ENCODE results near the gene KDM3B.

Gene KDM3B

DNA sequence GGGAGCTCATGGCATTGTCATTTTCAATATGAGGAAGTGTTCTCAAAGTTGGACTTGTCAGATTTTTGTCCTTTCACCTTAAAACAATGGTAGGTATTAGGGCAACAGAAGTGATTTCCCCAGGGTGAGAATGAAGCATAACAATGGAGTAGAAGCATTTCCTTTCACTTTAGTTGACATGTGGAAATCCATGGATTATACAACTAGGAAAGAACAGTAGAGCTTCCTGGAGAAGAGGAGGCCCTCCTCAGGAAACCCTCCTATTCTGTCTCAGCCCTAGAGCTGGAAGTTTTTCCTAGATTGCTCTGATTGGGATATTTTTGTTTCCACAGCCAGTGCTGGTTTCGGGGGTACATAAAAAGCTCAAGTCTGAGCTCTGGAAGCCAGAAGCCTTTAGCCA is 72.6 kb downstream of the KDM3B start:
- TF ChIP-seq CREB1 (IDR thresholded peaks at IDR 0.05; ENCODE audit: low read depth) (no peak), NFIC (IDR thresholded peaks at IDR 0.05) (no peak), ZBTB7A (IDR thresholded peaks at IDR 0.05; ENCODE audit: low read depth) (no peak), CEBPB (IDR thresholded peaks at IDR 0.05) (no peak), RAD21 (IDR thresholded peaks at IDR 0.05; ENCODE audit: low read depth) (no peak), TAF1 (IDR thresholded peaks at IDR 0.05; ENCODE audit: low read depth) (no peak), YY1 (IDR thresholded peaks at IDR 0.05; ENCODE audit: low read depth) (no peak), TEAD4 (IDR thresholded peaks at IDR 0.05) (no peak), FOXM1 (IDR thresholded peaks at IDR 0.05; ENCODE audit: borderline replicate concordance, low read depth) (no peak), EGR1 (IDR thresholded peaks at IDR 0.05) (no peak)
- TF ChIP-seq, protein P1, sequence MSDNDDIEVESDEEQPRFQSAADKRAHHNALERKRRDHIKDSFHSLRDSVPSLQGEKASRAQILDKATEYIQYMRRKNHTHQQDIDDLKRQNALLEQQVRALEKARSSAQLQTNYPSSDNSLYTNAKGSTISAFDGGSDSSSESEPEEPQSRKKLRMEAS (IDR thresholded peaks at IDR 0.05), result no peak
- TF ChIP-seq, protein P2, sequence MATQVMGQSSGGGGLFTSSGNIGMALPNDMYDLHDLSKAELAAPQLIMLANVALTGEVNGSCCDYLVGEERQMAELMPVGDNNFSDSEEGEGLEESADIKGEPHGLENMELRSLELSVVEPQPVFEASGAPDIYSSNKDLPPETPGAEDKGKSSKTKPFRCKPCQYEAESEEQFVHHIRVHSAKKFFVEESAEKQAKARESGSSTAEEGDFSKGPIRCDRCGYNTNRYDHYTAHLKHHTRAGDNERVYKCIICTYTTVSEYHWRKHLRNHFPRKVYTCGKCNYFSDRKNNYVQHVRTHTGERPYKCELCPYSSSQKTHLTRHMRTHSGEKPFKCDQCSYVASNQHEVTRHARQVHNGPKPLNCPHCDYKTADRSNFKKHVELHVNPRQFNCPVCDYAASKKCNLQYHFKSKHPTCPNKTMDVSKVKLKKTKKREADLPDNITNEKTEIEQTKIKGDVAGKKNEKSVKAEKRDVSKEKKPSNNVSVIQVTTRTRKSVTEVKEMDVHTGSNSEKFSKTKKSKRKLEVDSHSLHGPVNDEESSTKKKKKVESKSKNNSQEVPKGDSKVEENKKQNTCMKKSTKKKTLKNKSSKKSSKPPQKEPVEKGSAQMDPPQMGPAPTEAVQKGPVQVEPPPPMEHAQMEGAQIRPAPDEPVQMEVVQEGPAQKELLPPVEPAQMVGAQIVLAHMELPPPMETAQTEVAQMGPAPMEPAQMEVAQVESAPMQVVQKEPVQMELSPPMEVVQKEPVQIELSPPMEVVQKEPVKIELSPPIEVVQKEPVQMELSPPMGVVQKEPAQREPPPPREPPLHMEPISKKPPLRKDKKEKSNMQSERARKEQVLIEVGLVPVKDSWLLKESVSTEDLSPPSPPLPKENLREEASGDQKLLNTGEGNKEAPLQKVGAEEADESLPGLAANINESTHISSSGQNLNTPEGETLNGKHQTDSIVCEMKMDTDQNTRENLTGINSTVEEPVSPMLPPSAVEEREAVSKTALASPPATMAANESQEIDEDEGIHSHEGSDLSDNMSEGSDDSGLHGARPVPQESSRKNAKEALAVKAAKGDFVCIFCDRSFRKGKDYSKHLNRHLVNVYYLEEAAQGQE (IDR thresholded peaks at IDR 0.05; ENCODE audit: low read depth), result no peak
- TF ChIP-seq, protein P3, sequence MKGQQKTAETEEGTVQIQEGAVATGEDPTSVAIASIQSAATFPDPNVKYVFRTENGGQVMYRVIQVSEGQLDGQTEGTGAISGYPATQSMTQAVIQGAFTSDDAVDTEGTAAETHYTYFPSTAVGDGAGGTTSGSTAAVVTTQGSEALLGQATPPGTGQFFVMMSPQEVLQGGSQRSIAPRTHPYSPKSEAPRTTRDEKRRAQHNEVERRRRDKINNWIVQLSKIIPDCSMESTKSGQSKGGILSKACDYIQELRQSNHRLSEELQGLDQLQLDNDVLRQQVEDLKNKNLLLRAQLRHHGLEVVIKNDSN (IDR thresholded peaks at IDR 0.05), result no peak

DNA sequence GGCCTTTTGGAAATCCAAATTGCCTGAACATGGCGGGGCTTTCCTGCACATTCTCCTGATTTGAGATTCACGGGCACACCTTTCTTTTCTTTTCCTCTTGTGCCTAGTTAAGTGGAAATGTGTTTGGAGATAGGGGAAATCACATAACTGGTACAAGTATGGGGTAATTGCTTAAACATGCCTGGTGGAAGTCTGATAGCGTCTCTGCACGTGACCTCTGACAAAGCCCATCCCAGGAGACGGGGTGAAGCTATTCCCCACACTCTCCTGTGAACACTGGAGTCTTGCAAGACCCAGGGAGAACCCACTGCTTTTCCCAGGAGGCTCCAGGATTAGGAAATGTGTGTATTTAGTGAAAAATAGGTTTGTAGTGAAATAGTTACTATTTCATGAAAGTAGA is 83.5 kb downstream of the KDM3B start:
- TF ChIP-seq EP300 (IDR thresholded peaks at IDR 0.05; ENCODE audit: borderline replicate concordance), result no peak
- TF ChIP-seq, protein P1 (IDR thresholded peaks at IDR 0.05), result no peak
- no peak for TF ChIP-seq EGR1 (IDR thresholded peaks at IDR 0.05)
- no peak for TF ChIP-seq CREB1 (IDR thresholded peaks at IDR 0.05; ENCODE audit: low read depth)
- TF ChIP-seq TEAD4 (IDR thresholded peaks at IDR 0.05), result no peak
- TF ChIP-seq, protein P3 (IDR thresholded peaks at IDR 0.05), result no peak
- no peak for TF ChIP-seq ZBTB7A (IDR thresholded peaks at IDR 0.05; ENCODE audit: low read depth)
- no peak for TF ChIP-seq FOXM1 (IDR thresholded peaks at IDR 0.05; ENCODE audit: borderline replicate concordance, low read depth)
- TF ChIP-seq NFIC (IDR thresholded peaks at IDR 0.05), result no peak
- no peak for TF ChIP-seq CEBPB (IDR thresholded peaks at IDR 0.05)
- TF ChIP-seq TAF1 (IDR thresholded peaks at IDR 0.05; ENCODE audit: low read depth), result no peak
- TF ChIP-seq TCF12 (IDR thresholded peaks at IDR 0.05; ENCODE audit: low read depth), result no peak

DNA sequence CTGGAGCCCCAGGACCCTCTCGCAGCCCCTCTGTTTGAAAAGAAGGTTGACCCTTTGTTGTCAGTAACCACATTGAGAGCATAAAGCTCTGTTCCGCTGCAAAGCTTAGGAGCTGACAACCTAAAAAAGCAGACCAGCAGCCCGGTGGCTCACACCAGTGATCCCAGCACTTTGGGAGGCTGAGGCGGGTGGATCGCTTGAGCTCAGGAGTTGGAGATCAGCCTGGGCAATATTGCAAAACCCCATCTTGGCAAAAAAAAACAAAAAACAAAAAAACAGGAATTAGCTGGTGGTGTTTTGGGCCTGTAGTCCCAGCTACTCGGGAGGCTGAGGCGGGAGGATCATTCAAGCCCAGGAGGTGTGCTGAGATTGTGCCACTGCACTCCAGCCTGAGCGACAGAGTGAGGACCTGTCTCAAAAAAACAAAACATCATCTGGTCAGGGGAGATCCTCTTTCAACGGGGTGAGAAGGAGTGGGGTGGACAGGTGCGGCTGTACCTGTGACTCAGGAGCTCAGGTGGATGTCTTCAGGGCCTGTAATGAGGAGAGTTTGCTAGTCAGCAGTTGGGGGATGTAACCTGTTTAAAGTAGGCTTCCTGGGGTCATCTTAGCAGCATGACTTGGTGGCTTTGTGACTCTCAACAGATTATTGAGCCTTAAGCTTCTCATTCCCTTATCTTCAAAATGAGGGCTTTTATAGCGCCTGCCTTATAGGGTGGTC is 85.7 kb downstream of the KDM3B start:
- TF ChIP-seq EP300 (IDR thresholded peaks at IDR 0.05; ENCODE audit: borderline replicate concordance) (no peak), ZBTB7A (IDR thresholded peaks at IDR 0.05; ENCODE audit: low read depth) (no peak)
- TF ChIP-seq, protein P3 (IDR thresholded peaks at IDR 0.05), result no peak

DNA sequence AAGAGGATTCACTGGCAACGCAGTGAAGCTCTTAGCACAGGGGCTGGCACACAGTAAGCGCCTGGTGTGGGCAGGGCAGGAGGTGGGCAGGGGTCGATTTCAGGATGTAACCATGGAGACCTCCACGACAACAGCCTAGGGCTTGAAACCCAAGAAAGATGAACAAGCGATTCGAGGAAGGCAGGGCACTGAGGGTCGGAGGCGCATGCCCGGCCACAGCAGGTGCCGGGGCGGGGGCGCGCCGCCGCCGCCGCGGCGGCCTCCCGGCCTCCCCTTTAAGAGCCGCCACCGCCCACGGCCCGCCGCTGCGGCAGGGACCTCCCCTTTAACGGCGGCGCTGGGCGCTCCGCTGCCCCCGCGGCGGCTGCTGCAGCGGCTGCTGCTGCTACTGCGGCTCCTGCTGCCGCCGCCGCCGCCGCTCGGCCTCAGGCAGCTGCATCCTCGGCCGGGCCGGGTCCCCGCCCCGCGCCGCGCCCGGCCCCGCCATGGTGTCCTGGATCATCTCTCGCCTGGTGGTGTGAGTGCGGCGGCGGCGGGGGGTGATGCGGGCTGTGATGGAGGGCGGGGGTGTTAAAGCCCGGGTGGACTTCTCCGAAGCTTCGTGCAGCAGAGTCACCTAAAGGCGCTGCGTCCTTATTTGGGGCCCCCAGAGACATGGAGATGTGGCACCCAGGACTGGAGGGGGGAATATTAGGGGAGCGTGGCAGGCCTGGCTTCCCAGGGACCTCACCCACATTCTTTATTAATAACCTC is 86.4 kb downstream of the KDM3B start, which contains the start of gene REEP2:
REEP2 (plus strand) TSS at position 334 of the 753 bp plus-strand sequence; CDS start at position 486, 152 bp downstream.
- no peak for TF ChIP-seq TEAD4 (IDR thresholded peaks at IDR 0.05)
- TF ChIP-seq EGR1 (IDR thresholded peaks at IDR 0.05), result peak; percentile 57; the same call in 1 of the 2 replicates
- no peak for TF ChIP-seq CREB1 (IDR thresholded peaks at IDR 0.05; ENCODE audit: low read depth)

DNA sequence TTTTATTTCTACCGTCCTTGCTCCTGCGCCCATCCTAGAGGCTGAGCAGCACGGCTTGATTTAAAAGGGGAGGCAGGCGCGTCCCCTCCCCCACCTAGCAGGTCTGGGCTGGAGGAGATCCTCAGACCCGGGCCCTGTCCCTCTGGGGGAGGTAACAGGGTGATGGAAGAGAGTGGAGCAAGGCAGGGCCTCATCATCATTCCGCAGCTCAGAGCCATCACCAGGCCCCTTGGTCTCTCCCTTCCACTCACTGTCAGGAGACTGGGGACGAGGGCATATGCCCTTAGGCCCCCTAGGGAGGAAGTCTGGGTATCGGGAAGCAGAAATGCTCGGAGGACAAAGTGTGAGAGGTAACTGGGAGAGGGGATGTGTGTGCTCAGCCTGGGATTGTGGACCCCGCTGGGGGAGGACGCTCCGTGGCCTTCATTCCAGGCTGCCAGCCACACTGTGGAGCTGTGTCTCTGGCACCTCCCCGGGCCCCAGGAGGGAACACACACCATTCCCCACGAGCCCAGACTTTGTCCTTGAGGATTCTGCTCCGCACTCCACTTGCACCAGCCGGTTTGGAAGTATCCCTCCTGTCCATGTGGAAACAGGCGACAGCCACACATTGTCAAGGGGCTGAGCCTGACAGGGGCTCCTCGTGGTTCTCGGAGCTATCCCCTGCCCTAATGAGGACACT is 87.1 kb downstream of the KDM3B start:
- TF ChIP-seq TEAD4 (IDR thresholded peaks at IDR 0.05) (no peak), TCF12 (IDR thresholded peaks at IDR 0.05; ENCODE audit: low read depth) (no peak), YY1 (IDR thresholded peaks at IDR 0.05; ENCODE audit: low read depth) (no peak), TAF1 (IDR thresholded peaks at IDR 0.05; ENCODE audit: low read depth) (no peak), NFIC (IDR thresholded peaks at IDR 0.05) (no peak), EGR1 (IDR thresholded peaks at IDR 0.05) (no peak), EP300 (IDR thresholded peaks at IDR 0.05; ENCODE audit: borderline replicate concordance) (no peak)
- TF ChIP-seq, protein P1 (IDR thresholded peaks at IDR 0.05), result no peak
- TF ChIP-seq, protein P2 (IDR thresholded peaks at IDR 0.05; ENCODE audit: low read depth), result no peak
- TF ChIP-seq, protein P3 (IDR thresholded peaks at IDR 0.05), result no peak

All from Ishikawa (cell line).